NCI-H1092 (cell line): Measurements from ENCODE around the gene NAA80.
"Not testable (repeated sequence)": the region's sequence is repeated elsewhere in the genome, so short reads cannot be mapped to it uniquely, and the experiment has no call there.

Experiments used
- DNase-seq: peaks from one replicate; lab custom pipeline; 2025; lab: John Stamatoyannopoulos, UW

The NAA80 gene

GRCh38 chr3:50314342-50314741 is 15.1 kb upstream of the NAA80 start:
- DNase-seq = no peak

- DNase-seq = not testable (repeated sequence)
Measured at GRCh38 chr3:50312041-50312440, 12.8 kb upstream of the NAA80 start.

- no peak for DNase-seq
Measured at GRCh38 chr3:50304601-50305000, 5.4 kb upstream of the NAA80 start.

- DNase-seq = no peak
Measured at GRCh38 chr3:50303013-50303815, 4.0 kb upstream of the NAA80 start, which contains the start of gene HYAL1. TSS of gene HYAL1 (minus strand) at chr3:50303574. CDS start at chr3:50302956, 618 bp downstream.

GRCh38 chr3:50302095-50303012 is 3.1 kb upstream of the NAA80 start:
- no peak for DNase-seq

GRCh38 chr3:50300681-50301254 is 1.6 kb upstream of the NAA80 start:
- DNase-seq = no peak

GRCh38 chr3:50299929-50300680 is 900 bp upstream of the NAA80 start:
- no peak for DNase-seq

- DNase-seq = no peak
Measured at GRCh38 chr3:50299638-50299928, 378 bp upstream of the NAA80 start.

- DNase-seq = no peak
Measured at GRCh38 chr3:50297896-50298725, 1.1 kb downstream of the NAA80 start.

- no peak for DNase-seq
Measured at GRCh38 chr3:50297384-50297775, 1.8 kb downstream of the NAA80 start.

- DNase-seq = no peak
Measured at GRCh38 chr3:50296721-50297383, 2.4 kb downstream of the NAA80 start.

- no peak for DNase-seq
Measured at GRCh38 chr3:50295553-50296431, 3.4 kb downstream of the NAA80 start.

GRCh38 chr3:50294492-50295403 is 4.5 kb downstream of the NAA80 start:
- no peak for DNase-seq

- DNase-seq = no peak
Measured at GRCh38 chr3:50294089-50294488, 5.1 kb downstream of the NAA80 start.

- DNase-seq = no peak
Measured at GRCh38 chr3:50293079-50293801, 6.0 kb downstream of the NAA80 start.

GRCh38 chr3:50292159-50293078 is 6.8 kb downstream of the NAA80 start, which contains the start of gene IFRD2:
TSS of gene IFRD2 (minus strand) at chr3:50292429. CDS start at chr3:50292274, 155 bp downstream.
- peak; percentile 82 for DNase-seq
